ENCODE results near the gene SYT12.

DNA sequence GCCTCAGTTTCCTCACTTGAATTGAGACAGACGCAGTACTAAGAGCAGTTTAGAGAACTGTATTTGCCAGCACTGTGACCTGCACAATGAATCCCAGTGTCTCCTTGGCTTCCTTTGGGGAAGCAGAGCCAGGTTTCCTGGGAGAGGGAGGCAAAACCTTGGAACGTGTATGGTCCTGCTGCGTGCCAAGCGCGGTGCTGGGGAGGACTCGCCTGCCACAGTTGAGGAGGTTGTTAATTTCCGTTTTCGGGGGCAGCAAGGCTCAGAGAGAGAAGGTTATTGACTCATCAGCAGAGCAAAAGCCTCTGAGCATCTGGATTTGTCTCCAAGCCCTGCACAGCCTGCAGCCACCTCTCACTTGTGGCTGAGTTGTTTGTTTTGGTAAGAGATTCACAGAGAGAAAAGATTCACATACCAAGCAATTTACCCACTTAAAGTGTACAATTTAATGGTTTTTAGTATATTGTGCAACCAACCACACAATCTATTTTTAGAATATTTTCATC is 10.8 kb downstream of the SYT12 start:
- TF ChIP-seq, protein P1, sequence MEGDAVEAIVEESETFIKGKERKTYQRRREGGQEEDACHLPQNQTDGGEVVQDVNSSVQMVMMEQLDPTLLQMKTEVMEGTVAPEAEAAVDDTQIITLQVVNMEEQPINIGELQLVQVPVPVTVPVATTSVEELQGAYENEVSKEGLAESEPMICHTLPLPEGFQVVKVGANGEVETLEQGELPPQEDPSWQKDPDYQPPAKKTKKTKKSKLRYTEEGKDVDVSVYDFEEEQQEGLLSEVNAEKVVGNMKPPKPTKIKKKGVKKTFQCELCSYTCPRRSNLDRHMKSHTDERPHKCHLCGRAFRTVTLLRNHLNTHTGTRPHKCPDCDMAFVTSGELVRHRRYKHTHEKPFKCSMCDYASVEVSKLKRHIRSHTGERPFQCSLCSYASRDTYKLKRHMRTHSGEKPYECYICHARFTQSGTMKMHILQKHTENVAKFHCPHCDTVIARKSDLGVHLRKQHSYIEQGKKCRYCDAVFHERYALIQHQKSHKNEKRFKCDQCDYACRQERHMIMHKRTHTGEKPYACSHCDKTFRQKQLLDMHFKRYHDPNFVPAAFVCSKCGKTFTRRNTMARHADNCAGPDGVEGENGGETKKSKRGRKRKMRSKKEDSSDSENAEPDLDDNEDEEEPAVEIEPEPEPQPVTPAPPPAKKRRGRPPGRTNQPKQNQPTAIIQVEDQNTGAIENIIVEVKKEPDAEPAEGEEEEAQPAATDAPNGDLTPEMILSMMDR (conservative IDR thresholded peaks at IDR 0.05; ENCODE audit: low read length) = no peak
- TF ChIP-seq EZH2phosphoT487 (IDR thresholded peaks at IDR 0.05; ENCODE audit: borderline replicate concordance) = no peak

Measured in Loucy (cell line).